GM21717 (cell line): ENCODE measurements around the gene AKAIN1.

Experiments
- ATAC-seq: cut with Tn5 transposase; IDR thresholded peaks from one replicate; pipeline ENCODE4 v1.9.1; 2021; ENCODE audit warnings: mild to moderate bottlenecking, moderate library complexity; ENCODE audit not compliant: unreplicated experiment

Gene AKAIN1

DNA sequence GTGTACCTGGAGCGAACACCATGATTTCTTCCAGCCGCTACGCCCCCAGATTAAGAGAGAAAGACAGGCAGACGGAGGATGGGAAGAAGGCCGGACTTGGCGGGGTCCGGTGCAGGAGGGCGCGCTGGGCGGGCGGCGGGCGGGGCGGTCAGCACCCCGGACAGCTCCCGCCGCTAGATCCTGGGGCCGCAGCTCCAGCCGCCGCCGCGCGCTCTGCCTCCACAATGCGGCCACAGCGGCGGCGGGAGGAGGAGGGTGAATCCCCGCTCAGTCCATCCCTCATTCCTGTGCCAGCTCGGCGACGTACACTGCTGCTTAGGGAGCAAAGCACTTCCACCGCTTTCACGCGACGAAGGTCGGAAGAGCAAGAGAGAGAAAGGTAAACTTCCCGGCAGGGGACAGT lies at the start of gene AKAIN1:
Gene AKAIN1, minus strand, starts transcription at position 226 of the 403 bp plus-strand sequence. Its CDS starts 204 bp downstream, at position 22.
- ATAC-seq, result no peak

GRCh38 chr18:5244941-5245340 lies 47.9 kb upstream of the AKAIN1 start:
- ATAC-seq, result no peak

DNA sequence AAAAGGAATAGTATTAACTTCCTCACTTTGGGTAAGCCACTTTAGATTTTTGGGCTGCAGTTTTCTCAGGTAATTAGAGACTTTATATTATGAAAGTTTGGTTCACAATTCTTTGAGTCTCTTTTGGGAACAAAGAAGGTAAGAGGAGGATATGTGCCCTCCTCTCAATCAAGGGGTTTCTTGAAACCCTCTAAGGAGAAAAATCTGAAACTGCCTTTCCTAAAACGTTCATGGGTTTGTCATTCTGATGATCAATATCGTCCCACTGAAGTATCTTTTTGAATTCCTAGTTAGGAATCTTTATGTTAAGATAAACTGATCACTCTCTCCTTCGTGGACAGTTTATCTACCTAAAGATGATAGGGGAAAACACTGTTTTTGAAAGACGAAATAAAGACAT lies 42.4 kb upstream of the AKAIN1 start:
- no peak for ATAC-seq

- ATAC-seq, result peak; percentile 47
These were observed 41.4 kb upstream of the AKAIN1 start for GRCh38 chr18:5238371-5238976.

DNA sequence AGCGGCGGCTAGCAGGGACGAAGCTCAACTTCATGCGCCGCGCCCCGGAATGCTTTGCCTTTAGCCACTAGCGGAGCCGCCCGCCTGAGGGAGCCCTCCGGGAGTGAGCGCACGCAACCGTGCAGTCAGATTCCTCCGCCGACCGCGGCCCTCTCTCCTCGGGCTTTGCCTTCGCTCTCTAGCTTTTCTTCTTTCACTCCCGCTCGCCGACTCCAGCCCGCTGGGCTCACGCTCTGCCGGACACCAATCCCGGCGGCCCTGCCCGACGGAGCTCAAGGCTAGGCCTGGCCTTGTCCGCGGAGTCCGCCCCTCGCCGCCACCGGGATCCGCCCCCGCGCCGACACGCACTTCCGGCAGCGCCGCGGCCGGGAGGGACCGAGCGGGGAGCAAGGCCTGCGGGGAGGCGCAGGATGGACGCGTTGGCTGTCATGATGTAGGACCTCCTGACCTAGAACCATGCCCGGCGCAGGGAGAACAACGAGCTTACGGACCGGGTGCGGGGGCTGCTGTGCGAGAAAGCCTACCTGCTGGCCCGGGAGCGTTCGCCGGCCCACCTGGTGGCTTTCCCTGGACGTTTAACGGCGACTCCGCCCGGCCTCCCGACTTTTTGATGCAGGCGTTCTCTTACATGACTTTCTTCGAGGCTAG lies 40.8 kb upstream of the AKAIN1 start:
- ATAC-seq, result peak; percentile 96

DNA sequence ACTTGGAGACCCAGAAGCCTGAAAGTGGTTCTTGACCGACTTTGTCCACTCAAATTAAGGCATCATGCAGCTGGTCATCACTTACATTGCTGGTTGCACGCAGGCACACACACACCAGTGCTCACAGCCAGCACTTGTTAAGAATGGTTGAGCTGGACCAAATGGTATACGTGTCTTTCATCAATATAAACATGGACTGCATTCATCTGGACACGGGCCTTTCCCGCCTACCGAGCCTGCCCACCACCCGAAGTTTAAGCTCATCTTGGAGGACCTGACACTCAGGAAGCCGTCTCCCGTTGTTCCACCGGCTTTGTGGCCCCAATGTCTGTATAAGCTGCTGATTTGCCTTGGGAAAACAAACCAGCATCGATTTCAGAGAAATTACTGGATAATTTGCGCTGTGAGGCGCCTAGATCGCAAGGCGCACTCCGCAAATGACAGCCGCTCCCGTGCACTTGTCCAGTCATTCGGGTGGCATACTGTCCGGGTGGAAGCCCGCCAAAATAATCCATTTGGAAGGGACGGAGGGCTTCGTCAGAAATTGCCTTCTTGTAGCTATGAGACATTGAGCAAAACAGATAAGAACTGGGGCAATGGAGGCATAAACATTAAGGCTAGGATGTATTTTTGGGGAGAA lies 40.1 kb upstream of the AKAIN1 start:
- peak; percentile 30 for ATAC-seq

DNA sequence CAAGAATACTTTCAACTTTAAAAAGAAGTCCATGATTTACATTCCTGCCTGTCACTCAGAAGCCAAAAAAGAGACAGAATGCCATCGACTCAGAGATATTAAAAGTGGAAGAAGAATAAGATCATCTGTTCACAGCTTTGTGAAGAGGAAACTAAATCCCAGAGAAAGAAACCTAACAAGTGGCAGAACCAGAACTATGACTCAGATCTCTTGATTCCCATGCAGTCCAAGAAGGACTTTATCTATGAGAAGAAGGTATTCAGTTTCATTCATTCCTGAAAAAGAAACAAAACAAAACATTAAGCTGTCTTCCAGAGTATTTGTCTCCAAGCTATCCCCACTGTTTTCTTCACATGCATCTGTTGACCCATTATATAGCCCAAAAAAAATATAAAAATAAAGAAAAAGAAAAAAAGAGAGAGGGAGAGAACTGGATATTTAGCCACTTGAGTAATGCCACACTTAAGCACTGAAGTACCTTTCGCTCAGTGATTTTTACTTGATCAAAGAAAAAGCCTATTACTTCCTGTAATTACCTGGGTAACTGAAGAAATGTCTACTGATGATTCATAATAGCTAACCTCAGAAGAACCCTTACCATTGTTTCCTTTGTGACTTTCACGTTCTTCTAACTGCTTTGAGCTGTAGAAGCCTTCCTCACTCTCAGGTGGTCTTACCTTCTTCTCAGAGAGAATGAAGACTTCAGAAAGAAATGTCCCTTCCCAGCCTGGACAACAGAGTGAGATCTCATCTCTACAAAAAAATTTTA lies 17.7 kb upstream of the AKAIN1 start:
- no peak for ATAC-seq

- no peak for ATAC-seq
These were observed 10.6 kb upstream of the AKAIN1 start for GRCh38 chr18:5207471-5208150.

DNA sequence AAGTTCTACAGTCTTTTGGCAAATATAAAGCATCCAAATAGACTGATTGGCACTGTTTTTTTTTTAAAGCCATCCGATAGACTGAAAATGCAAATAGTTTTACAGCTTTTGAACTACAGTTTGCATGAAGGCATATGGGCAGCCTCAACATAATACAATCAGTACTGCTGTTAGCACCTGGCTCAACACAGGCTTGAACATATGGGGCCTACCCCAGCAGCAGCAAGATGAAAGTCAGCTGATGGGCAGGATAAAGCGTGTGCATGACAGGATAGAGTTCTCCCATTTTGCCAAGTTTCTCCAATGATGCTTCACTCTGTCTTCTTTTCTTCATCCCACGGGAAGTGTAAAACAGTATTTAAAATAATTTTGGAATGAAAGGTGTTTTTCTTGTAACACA lies 1.3 kb upstream of the AKAIN1 start:
- no peak for ATAC-seq

- ATAC-seq, result no peak
These were observed 404 bp upstream of the AKAIN1 start for GRCh38 chr18:5197461-5197860.

GRCh38 chr18:5196253-5197031 lies 615 bp downstream of the AKAIN1 start:
- ATAC-seq, result no peak

- no peak for ATAC-seq
These were observed 1.4 kb downstream of the AKAIN1 start for GRCh38 chr18:5195656-5196055.

DNA sequence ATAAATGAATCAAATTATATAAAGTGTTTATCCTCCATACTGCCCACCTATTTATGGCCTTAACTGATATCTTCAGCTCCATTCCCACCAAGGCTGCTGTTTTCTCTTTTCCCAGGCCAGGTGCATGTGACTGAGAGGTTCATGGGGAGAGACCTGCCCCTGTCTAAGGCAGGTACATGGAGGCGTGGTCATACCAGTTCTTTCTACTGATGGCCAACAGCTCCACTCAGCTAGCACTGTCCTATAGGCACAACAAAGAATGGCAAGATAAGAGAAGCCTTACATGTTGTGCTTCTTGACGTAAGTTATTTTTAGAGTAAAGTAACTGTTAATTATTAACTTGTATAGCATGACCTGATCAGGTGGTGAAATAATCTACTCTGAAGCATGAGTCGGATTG lies 16.8 kb downstream of the AKAIN1 start:
- ATAC-seq, result no peak

DNA sequence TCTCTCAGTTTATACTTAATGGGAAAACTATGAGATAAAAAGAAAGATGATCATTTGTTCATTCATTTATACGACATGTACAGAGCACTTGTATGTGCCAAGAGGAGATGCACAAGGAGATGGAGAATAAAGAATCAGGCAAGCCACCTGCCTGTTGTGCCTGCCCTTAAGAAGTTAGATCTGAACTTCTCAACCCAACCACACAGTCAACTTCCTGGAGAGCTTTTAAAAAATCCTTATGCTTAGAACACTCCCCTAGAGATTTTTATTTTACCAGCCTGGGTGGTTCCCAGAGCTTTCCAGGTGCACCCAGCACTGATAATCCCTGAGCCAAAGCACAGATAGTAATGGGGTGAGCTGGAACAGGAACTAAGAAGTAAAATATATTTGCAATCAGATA lies 18.5 kb downstream of the AKAIN1 start:
- ATAC-seq, result no peak

DNA sequence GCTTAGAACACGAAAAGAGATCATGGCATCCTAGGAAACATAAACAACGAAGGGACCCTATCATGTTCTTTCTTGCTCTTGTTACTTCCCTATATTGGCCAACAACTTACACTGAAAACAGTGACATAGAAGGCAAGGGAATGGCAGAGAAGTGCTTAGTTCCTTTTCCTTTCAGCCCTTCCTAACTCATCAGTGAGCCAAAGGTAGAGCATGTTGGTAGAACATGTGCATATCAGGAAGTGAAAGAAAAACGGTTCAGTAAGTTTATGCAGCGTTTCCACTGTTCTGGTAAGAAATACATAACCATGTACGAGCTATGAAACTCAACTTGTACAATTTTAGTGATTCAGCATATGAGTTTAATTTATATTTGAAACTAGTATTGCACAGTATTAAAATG lies 21.7 kb downstream of the AKAIN1 start:
- peak; percentile 56 for ATAC-seq

- no peak for ATAC-seq
These were observed 23.4 kb downstream of the AKAIN1 start for GRCh38 chr18:5173646-5174045.

DNA sequence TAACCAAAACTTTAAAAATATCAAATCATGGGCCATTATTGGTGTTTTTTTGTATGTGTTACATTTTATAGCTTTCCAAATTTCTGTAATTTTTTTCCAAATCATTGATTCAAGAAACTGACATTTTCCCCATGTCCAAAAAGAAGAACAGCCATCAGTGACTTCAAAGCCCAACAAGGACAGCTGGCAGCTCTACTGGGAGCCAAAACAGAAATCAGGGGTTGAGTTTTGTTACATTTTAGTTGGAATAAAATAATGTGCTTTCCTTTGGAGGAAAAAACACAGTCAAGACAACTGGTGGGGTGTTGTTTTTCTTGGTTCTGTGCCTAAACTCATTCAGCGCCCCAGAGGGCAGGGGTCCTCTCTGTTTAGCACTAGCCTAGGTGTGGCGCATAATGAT lies 23.8 kb downstream of the AKAIN1 start:
- ATAC-seq, result no peak

DNA sequence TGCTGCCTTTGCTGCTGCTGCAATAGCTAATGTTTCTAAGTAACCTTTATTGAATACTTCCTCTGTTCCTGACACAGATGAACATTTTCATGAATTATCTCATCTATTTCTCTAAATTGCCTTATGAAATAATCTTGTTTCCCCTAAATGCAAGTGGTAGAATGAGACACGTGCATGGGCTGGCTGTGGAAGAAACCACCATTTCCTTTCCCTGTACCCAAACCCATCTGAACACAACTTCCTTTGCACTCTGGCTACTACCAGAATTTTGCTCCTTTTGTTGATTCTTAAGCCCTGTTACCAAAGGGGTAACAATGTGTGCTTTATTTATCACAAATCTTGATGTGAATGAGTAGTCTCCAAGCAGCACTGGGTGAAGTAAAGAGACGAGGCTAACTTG lies 29.2 kb downstream of the AKAIN1 start:
- ATAC-seq, result no peak

GRCh38 chr18:5166606-5167280 lies 30.3 kb downstream of the AKAIN1 start:
- ATAC-seq, result no peak

DNA sequence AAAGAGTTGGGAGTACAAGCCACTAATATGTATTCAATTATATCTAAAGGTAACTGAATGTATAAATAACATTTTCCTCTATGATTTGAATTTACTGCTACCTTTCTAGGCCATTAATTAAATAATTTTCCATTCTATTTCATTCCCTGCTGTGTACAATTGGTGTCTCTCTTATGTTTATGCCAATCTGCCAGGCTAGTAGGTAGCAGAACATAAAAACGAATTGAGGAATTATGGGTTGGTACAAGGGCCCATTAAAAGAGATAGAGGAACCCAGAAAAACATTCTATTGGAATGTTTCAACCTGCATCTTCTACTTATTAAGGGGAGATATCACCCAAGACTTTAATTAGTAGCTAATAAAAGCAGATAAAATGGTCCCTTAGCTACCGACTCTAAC lies 32.2 kb downstream of the AKAIN1 start:
- no peak for ATAC-seq
